Measurements from ENCODE around the gene DCAF8.

GRCh38 chr1:160261893-160262794 is at the start of gene DCAF8:
- TF ChIP-seq CTCF (conservative IDR thresholded peaks at IDR 0.05): no peak
- no peak for TF ChIP-seq EZH2 (IDR thresholded peaks at IDR 0.05; ENCODE audit: low read depth)

Data from PC-9 (cell line).